UCSD-AML1 (cell line): Measurements from ENCODE around the gene SCYGR6.
"Not testable (repeated sequence)": the region's sequence is repeated elsewhere in the genome, so short reads cannot be mapped to it uniquely, and the experiment has no call there.

ENCODE experiments used
- DNase-seq: peaks from one replicate; lab custom pipeline; 2025; ENCODE audit not compliant: unreplicated experiment; lab: John Stamatoyannopoulos, UW

SCYGR6 gene, protein sequence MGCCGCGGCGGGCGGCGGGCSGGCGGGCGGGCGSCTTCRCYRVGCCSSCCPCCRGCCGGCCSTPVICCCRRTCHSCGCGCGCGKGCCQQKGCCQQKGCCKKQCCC

DNA sequence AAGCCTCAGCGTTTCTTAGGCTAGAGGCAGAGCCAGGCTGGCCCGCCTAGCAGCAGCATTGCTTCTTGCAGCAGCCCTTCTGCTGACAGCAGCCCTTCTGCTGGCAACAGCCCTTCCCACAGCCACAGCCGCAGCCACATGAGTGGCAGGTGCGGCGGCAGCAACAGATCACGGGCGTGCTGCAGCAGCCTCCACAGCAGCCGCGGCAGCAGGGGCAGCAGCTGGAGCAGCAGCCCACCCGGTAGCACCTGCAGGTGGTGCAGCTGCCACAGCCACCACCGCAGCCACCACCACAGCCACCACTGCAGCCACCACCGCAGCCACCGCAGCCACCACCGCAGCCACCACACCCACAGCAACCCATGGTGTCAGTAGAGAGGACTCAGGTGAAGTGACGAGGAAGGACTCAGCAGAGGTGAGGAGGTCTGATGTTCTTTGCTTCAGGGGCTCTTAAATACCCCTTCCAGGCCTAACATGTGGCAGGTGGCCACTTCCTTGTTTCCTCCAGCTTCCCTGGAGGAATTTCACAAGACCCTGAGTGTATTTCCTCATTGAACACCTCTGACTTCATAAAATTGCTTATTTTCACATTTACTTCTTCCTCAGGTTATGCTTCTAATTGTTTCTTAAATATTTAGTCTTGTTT lies at the start of gene SCYGR6:
SCYGR6 (minus strand) TSS at position 364 of the 646 bp plus-strand sequence; CDS start at position 364, 0 bp downstream.
- DNase-seq, result no peak

DNA sequence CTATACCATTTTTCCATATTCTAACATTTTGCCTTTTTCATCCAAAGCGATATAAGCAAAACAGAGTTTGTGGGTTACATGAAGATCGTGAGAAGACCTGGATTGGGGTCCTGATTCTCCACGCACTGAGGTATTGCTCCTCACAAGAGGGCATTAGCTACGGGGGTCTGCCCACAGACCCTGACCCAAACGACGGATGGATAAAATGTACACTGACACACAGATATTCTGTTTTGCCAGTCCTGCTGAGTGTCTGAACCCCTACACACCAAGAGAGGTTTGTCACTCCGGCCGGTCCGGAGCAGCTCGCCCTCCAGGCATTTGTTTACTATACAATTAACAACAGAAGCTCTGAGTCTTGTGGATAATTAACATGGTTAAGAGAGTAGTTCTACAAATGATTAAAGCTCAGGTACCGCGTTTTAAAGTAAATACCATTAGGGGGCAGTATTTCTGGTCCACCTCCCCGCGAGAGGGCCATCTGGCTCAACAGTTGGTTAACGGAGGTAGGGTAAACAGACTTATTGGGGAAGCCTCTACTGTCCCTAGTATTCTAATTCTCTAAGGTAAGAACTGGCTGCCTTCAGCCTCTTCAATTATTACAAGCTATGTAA lies 49.6 kb upstream of the SCYGR6 start:
- no peak for DNase-seq

DNA sequence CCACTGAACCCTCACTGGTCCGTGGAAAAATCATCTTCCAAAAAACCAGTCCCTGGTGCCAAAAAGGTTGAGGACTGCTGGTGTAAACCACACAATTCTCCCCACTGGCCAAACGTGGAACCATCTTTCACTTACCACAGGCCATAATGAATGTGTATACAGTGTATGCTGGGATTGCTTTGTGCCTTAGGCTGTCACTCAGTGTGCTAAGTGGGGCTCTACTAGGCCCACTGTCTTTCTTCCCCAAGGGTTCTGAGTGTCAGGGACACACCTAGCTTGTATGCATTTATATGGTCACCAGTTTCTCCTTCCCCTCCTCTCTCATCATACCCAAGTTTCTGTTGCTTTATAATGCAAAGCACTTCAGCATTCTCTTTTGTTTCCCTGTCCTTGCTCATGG lies 48.4 kb upstream of the SCYGR6 start:
- DNase-seq, result no peak

DNA sequence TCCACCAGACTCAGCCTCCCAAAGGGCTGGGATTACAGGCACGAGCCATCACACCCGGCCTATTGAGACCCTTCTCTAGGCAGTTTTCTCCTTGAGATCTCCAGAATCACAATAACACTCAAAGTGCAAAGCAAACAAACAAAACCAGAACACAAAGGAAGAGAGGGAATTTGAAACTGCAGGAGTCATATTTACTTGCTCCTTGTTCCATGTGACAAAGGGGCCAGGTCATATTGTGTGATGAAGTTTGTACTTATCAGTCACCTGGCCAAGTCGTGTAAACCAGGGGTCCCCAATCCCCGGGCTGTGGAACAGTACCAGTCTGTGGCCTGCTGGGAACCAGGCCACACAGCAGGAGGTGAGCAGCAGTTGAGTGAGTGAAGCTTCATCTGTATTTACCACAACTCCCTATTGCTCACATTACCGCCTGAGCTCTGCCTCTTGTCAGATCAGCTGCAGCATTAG lies 47.7 kb upstream of the SCYGR6 start:
- DNase-seq, result no peak

DNA sequence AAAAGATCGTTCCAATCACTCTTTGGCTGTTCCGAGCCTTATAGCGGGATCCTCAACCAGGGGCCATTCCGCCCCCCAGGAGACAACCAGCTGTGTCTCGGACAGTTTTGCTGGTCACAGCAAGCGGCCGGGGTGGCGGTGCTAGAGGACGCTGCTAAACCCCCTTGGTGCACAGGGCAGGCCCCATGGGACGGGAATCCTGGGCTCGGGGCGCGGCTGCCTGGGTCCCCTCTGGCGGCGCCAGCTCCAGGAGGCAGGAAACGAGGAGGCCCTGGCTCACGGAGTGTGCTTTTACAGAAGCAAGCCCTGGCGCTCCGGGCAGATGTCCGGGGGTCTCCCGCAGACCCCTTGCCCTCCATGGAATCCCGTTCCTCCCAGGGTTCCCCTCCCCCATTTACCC lies 43.3 kb upstream of the SCYGR6 start:
- no peak for DNase-seq

DNA sequence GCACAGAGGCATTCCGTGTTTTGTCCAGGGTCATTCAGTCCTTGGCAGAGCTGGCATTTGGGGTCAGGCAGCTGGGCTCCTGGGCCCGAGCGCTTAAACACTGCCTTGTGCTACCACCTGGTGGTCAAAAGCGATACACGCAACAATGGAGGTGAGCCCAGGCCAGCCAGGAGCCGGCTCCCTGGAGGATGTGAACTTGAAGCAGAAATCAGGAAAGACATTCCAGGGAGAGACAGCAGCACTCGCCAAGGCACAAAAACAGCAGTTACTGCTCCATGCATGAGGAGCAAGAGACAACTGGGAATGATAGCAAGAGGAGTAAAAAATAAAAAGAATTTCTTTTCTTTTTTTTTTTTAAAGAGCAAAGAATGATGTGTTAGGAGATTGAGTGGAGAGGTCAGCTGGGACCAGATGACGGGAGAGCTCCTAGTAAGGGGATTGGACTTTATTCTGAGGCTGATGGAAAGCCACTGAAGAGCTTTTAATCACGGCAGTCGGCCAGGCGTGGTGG lies 41.9 kb upstream of the SCYGR6 start:
- peak; percentile 71 for DNase-seq

DNA sequence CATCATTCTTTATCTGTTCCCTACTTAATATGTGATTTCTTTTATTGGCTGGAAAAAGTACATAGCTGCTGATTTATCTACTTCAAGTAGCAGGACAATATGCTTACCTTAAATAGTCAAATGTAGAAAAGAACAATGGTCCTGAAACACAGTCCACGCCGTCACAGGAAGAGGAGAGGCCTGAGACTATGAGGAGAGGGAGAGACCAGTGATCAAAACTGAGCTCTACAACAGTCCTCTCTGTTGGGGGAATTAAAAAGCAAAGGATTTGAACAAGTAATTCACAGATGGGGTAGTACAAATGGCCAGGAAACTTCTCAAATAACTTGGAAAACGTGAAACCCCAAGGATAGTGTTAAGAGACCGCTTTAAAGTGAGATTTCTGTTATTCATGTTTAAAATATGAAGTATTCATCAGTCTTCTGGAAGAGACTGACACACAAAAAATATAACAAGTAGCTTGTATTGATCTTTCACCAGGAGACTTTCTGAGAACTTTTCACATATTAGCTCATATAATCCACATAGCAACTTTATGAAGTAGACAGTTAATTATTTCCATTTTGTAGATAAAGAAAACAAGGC lies 41.3 kb upstream of the SCYGR6 start:
- no peak for DNase-seq

DNA sequence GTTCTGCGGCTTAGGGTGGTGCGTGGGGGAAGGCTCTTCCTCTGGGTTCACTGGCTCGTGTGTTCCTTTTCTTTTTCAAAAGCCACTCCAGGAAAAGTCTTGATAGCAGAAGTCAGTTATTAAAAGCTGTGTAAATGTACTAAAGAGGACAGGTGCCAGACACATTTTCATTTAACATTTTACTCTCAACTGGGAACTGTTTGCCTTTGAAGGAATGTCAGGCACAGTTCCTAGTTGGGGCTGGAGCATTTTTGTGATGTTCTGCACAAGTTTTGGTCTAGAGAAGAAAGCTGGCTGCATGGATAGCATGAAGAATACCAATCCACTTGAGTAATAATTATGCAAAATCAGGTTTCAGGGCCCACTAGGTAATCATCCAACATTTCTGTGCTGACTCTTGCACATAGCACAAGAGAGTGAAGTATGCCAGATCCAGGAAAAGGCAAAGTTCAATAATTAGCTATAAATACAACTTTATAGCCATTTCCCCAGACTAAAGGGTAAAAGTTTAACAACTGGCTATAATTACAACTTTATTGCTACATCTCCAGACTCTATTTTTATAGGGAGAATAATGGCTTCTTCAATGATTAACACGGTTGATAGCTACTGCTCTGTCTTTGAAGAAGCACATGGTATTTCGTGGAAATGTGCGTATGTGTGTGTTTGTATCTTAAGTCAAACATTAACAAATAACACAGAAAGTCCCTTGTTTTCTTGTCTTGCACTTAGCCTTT lies 37.4 kb upstream of the SCYGR6 start:
- DNase-seq, result no peak

DNA sequence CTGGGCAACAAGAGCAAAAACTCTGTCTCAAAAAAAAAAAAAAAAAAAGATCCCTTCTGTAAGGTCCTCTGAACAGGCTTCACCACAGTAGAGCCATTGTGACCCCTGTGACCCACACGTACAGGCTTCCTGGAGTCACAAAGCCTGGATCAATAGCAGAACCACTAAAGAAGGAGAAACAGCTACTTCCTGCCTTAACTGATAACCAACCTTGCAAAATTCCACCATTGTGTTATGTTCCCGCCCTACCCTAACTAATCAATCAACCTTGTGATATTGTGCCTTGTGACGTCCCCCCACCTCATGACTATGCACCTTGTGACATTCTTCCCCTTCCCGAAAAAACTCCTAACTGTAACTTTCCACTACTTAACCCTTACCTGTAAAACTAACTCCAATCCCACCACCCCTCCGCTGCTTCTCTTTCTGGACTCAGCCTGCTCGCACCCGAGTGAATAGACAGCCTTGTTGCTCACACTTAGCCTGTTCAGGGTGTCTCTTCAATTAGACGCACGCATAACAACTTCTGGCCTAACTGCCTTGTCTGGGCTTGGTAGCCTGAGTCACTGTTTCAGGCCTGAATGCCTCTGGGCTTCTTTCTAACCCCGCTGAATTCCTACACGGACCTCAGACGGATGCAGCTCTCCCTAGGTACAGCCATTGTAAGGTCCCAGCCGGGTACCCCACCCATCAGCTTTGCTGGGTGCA lies 35.0 kb upstream of the SCYGR6 start:
- peak; percentile 44 for DNase-seq

DNA sequence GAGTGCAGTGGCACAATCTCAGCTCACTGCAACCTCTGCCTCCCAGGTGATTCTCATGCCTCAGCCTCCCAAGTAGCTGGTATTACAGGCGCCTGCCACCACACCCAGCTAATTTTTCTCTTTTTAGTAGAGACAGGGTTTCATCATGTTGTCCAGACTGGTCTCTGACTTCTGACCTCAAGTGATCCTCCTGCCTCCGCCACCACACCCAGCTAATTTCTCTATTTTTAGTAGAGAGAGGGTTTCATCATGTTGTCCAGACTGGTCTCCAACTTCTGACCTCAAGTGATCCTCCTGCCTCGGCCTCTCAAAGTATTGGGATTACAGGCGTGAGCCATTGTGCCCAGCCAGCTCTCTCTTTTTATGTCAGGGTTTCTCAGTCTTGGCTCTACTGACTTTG lies 31.7 kb upstream of the SCYGR6 start:
- not testable (repeated sequence) for DNase-seq

DNA sequence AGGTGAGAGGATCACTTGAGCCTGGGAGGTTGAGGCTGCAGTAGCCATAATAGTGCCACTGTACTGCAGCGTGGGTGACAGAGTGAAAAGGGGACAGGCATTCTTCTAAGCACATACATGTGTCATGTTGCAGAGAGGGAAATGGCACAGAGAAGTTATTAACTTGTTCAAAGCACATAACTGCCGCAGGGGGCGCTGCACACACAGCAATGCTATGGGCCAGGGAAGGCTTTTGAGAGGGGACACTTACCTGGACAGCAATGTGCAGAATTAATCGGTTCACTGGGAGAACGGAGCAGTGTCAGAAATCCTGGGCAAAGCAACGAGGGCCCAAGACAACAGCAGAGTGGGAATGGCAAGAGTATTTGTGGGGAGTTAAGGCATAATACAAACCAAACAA lies 23.5 kb upstream of the SCYGR6 start:
- DNase-seq, result no peak

DNA sequence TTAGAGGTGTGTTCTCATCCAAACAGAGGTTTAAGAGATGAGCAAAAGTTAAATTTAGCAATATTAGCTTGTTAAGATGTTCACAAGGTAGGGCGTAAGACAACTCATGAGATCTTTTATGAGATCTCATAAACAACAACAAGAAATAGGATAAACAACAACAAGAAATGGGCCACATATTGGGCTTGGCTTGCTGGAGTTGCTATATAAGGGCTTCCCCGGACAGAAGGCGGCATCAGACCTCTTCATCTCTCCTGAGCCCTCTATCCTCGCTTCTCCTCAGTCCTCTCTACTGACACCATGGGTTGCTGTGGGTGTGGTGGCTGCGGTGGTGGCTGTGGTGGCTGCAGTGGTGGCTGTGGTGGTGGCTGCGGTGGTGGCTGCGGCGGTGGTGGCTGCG lies 21.0 kb upstream of the SCYGR6 start, which contains the start of gene SCYGR8:
SCYGR8 (plus strand) TSS at position 301 of the 400 bp plus-strand sequence; CDS start at position 301, 0 bp downstream.
- DNase-seq, result no peak

DNA sequence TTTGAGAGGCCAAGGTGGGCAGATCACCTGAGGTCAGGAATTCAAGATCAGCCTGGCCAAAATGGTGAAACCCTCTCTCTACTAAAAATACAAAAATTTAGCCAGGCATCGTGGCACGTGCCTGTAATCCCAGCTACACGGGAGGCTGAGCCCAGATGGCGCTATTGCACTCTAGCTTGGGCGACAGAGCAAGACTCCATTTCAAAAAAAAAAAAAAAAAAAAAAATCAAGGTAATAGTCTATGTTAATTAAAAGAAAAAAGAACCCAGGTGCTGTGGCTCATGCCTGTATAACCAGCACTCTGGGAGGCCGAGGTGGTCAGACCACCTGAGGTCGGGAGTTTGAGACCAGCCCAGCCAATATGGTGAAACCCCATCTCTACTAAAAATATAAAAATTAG lies 16.1 kb upstream of the SCYGR6 start:
- not testable (repeated sequence) for DNase-seq

DNA sequence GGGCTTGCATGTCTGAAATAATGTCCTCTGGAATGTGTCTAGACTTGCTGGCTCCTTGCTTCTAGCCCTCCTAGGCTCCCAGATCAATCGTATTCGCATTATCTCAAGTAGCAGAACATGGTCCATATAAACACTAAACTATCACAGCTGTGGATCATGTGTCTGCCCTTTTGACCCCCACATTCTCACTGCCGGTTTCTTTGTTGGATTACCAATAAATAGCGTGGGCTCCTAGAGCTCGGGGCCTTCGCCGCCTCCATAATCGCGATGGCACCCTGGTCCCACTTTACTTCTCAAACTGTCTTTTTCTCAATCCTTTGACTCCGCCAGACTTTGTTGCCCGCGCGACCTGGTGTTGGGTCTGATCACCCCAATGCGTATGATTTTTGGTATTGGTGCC lies 14.8 kb upstream of the SCYGR6 start:
- no peak for DNase-seq

DNA sequence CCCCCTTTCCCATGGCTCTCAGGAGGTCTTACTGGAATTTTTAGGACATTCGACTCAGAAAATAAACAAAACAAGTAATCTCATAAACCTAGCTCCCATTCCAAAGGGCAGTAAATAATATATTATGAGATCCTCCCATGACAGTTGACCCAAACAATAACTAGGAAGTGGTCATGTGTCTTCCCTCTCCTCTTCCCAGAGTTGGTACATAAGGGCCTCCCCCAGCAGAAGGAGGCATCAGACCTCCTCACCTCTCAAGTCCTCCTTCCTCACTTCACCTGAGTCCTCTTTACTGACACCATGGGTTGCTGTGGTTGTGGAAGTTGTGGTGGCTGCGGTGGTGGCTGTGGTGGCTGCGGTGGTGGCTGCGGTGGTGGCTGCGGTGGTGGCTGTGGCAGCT lies 3.5 kb upstream of the SCYGR6 start, which contains the start of gene SCYGR7:
SCYGR7 (plus strand) TSS at position 301 of the 400 bp plus-strand sequence; CDS start at position 301, 0 bp downstream.
- DNase-seq, result no peak

DNA sequence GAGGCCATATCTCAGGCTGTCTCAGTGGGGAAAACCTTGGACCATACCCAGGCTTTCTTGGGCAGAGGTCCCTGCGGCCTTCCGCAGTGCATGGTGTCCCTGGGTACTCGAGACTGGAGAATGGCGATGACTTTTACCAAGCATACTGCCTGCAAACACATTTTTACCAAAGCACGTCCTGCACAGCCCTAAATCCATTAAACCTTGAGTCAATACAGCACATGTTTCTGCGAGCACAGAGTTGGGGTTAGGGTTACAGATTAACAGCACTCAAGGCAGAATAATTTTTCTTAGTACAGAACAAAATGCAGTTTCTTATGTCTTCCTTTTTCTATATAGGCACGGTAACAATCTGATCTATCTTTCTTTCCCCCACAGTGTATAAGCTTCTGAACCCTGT lies 1.7 kb downstream of the SCYGR6 start:
- not testable (repeated sequence) for DNase-seq

DNA sequence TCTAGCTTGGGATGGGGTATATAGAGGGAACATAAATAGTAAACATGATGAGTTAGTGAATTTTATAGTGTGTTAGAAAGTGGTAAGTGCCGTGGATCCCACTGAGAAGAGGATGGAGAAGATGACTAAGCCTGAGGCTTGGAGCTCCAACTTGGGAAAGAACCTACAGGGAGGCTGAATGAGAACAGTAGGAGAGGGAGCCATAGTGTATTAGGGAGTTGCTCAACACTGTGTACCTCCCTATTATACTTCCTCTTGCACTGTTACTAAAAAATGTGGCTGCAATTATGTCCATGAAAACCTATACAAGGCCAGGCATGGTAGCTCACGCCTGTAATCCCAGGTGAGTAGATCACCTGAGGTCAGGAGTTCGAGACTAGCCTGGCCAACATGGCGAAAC lies 3.9 kb downstream of the SCYGR6 start:
- no peak for DNase-seq

DNA sequence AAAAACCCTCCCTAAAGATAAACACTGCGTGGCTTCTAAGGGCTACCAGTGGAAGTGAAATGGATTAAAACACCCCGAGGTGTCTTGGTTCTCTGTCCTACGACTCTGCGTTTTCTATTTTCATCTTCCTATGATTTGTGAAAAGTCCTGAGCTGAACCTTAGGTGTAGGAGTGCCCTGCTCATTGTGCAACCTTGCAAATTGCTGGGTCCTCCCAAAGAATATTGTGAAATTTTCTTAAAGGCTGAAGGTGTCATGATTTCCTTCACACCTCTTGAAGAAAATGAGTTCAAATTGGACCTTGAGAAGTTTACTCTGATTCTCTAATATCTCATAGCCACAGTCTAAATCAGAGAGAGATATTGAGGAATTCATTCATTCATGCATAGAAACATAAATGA lies 4.9 kb downstream of the SCYGR6 start:
- no peak for DNase-seq

DNA sequence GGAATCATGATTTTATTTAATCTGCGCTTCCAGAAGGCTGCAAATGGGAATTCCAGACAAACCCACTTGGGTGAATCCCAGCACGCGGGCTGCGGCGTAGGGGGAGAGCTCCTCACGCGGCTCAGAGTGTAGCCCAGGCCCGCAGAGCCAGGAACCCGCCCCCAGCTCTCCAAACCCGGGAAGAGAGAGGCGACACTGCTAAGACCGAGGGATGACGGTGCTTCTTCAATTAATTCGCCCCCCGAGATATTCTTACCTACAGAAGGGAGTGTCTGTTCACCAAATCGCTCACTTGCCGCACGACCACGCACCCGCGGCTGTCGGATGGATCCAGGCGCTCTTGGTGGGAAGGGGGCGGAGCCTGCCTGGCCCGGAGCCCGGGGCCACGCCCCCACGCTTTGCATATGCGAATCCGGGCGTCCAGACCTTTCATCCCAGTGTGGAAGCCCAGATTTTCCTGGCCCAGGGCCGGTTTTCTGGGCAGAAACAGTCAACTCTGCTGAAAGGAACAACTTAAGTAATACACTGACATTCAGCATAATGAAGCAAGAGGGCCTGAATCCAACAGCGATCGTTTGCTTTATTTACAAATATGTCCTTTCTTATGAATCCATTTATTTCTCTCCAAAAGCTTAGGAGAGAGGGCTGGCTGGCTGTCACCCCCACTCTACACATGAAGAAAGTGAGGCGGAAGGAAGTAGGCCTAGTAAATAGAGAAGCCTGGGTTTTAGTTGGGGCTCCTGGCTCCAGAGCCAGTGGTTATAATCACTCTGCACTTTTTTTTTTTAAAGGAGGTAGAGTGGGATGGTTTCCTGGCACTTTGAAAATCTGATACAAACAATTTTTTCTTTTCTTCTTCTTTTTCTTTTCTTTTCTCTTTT lies 6.6 kb downstream of the SCYGR6 start, which contains the start of gene SLC19A3:
SLC19A3 (minus strand) TSS at position 342 of the 881 bp plus-strand sequence. CDS start 15,710 bp downstream, outside the sequence.
- DNase-seq, result no peak
